Measurements from ENCODE around the gene PLAA.

PLAA gene

GRCh38 chr9:26946753-26947727, at the start of gene PLAA:
PLAA (minus strand) TSS chr9:26947242; CDS start chr9:26947045, 197 bp downstream.
- peak; percentile 96 for DNase-seq

- DNase-seq, result no peak
Measured at GRCh38 chr9:26995810-26996209, 48.8 kb upstream of the PLAA start.

GRCh38 chr9:26983340-26983739, 36.3 kb upstream of the PLAA start:
- peak; percentile 18 for DNase-seq

- DNase-seq, result peak; percentile 73
Measured at GRCh38 chr9:26975728-26976707, 29.0 kb upstream of the PLAA start.

GRCh38 chr9:26974927-26975326, 27.9 kb upstream of the PLAA start:
- DNase-seq, result no peak

- DNase-seq, result no peak
Measured at GRCh38 chr9:26973989-26974388, 26.9 kb upstream of the PLAA start.

- DNase-seq, result no peak
Measured at GRCh38 chr9:26971721-26972120, 24.7 kb upstream of the PLAA start.

GRCh38 chr9:26956860-26957233, 9.8 kb upstream of the PLAA start:
- DNase-seq, result no peak

- DNase-seq, result peak; percentile 99
Measured at GRCh38 chr9:26955921-26956859, 9.1 kb upstream of the PLAA start, which contains the start of gene IFT74. IFT74 (plus strand) TSS chr9:26956412; CDS start chr9:26961968, 5,556 bp downstream.

GRCh38 chr9:26955222-26955903, 8.3 kb upstream of the PLAA start:
- DNase-seq, result peak; percentile 79

- DNase-seq, result peak; percentile 66
Measured at GRCh38 chr9:26954050-26954508, 7.0 kb upstream of the PLAA start.

GRCh38 chr9:26951794-26952193, 4.8 kb upstream of the PLAA start:
- no peak for DNase-seq

- DNase-seq, result no peak
Measured at GRCh38 chr9:26950521-26950920, 3.5 kb upstream of the PLAA start.

- DNase-seq, result peak; percentile 66
Measured at GRCh38 chr9:26949637-26950069, 2.6 kb upstream of the PLAA start.

- DNase-seq, result peak; percentile 33
Measured at GRCh38 chr9:26947736-26948135, 694 bp upstream of the PLAA start.

- no peak for DNase-seq
Measured at GRCh38 chr9:26945591-26945990, 1.5 kb downstream of the PLAA start.

GRCh38 chr9:26940779-26941178, 6.3 kb downstream of the PLAA start:
- DNase-seq, result no peak

GRCh38 chr9:26939955-26940711, 6.9 kb downstream of the PLAA start:
- no peak for DNase-seq

GRCh38 chr9:26937816-26938371, 9.1 kb downstream of the PLAA start:
- DNase-seq, result no peak

- DNase-seq, result no peak
Measured at GRCh38 chr9:26935847-26936246, 11.2 kb downstream of the PLAA start.

Data from hematopoietic multipotent progenitor cell treated with erythropoietin and hydrocortisone succinate and interleukin-3 and kit ligand, for 4 days (in vitro differentiated cells).